Hepatocyte (in vitro differentiated cells): Measurements from ENCODE around the gene CORO7. TPM values are rescaled to one million over a fixed set of nuclear protein-coding genes. Genes with fewer than 3 reads are reported as not detected.

ENCODE experiments used
- DNase-seq: peaks from one replicate; pipeline ENCODE4 v3.0.0-alpha.2; 2016; ENCODE audit warnings: low spot score
- H2AFZ ChIP-seq: fragments of 200-600 bp; sonication (generic); 2 replicates; pipeline ENCODE4 v1.6.0; 2016; ENCODE audit warnings: antibody characterized with exemption, mild to moderate bottlenecking
- H3K27ac ChIP-seq: fragments of 200-600 bp; sonication (generic); 2 replicates; pipeline ENCODE4 v1.5.1; 2016; ENCODE audit warnings: mild to moderate bottlenecking
- H3K27me3 ChIP-seq: fragments of 200-600 bp; sonication (generic); 2 replicates; pipeline ENCODE4 v1.6.1; 2016
- H3K36me3 ChIP-seq: fragments of 200-600 bp; sonication (generic); replicated peaks from 2 replicates; pipeline ENCODE4 v1.5.1; 2016; ENCODE audit warnings: low read depth; ENCODE audit not compliant: insufficient read depth
- H3K4me1 ChIP-seq: fragments of 200-600 bp; sonication (generic); 2 replicates; pipeline ENCODE4 v1.5.1; 2016; ENCODE audit warnings: mild to moderate bottlenecking, moderate library complexity; ENCODE audit not compliant: insufficient read depth
- H3K4me2 ChIP-seq: fragments of 200-600 bp; sonication (generic); 2 replicates; pipeline ENCODE4 v1.6.0; 2016
- H3K4me3 ChIP-seq: fragments of 200-600 bp; sonication (generic); 2 replicates; pipeline ENCODE4 v1.5.1; 2016; ENCODE audit warnings: mild to moderate bottlenecking
- H3K79me2 ChIP-seq: fragments of 200-600 bp; sonication (generic); 2 replicates; pipeline ENCODE4 v1.6.0; 2017; ENCODE audit warnings: mild to moderate bottlenecking
- H3K9me2 ChIP-seq: fragments of 200-600 bp; sonication (generic); replicated peaks from 2 replicates; pipeline ENCODE4 v1.6.0; 2017; ENCODE audit warnings: mild to moderate bottlenecking; ENCODE audit not compliant: insufficient read depth
- H3K9me3 ChIP-seq: fragments of 200-600 bp; sonication (generic); 2 replicates; pipeline ENCODE4 v1.5.1; 2016; ENCODE audit warnings: low read depth, mild to moderate bottlenecking
- H4K20me1 ChIP-seq: fragments of 200-600 bp; sonication (generic); 2 replicates; pipeline ENCODE4 v1.6.0; 2016; ENCODE audit warnings: mild to moderate bottlenecking; ENCODE audit not compliant: insufficient read depth, poor library complexity, severe bottlenecking
- CTCF ChIP-seq: fragments of 200-600 bp; sonication (generic); IDR thresholded peaks from 2 replicates; pipeline ENCODE4 v1.5.1; 2016; ENCODE audit warnings: antibody characterized with exemption, mild to moderate bottlenecking; ENCODE audit not compliant: poor library complexity
- EZH2 ChIP-seq: fragments of 200-600 bp; sonication (generic); IDR thresholded peaks from 2 replicates; pipeline ENCODE4 v1.6.1; 2016; ENCODE audit warnings: antibody characterized with exemption, mild to moderate bottlenecking, borderline replicate concordance
- EZH2phosphoT487 ChIP-seq: fragments of 200-600 bp; sonication (generic); IDR thresholded peaks from one replicate; pipeline ENCODE4 v1.6.1; 2018; ENCODE audit warnings: antibody characterized with exemption, mild to moderate bottlenecking, low read depth, moderate library complexity; ENCODE audit not compliant: unreplicated experiment, severe bottlenecking
- WGBS: methylation state at CpG from one replicate; pipeline ENCODE4 v1.1.6; 2016; ENCODE audit warnings: low lambda C conversion rate; ENCODE audit errors: missing lambda C conversion rate; 5-methylcytosine and 5-hydroxymethylcytosine counted together
- polyA plus RNA-seq: library from polyadenylated mRNA; unstranded; fragments of >200 nt; fragmentation: Nextera tagmentation; extraction: Ambion mirVana; gene quantifications from 2 replicates; pipeline ENCODE4 v1.2.1, GENCODE V29; 2016
- total RNA-seq: library from RNA; depleted of rRNA; stranded (reverse); fragments of >200 nt; gene quantifications from 2 replicates; pipeline ENCODE4 v1.2.3, GENCODE V29; 2014

CORO7 gene
- total and polyA plus RNA-seq, 2 experiments from 2014 or later, result 18.2 to 33.3 TPM

- no peaks in the 10 kb centered on the region for H3K9me2 ChIP-seq
- H2AFZ ChIP-seq, result no peak within 1 kb of the TSS
- H3K9me3 ChIP-seq, result no peaks in the 10 kb centered on the region
- no peaks in the 10 kb centered on the region for H3K27me3 ChIP-seq
- peak within 1 kb of the TSS; percentile 95 for H3K27ac ChIP-seq
- peaks cover 42% of the 10 kb centered on the region for H3K79me2 ChIP-seq
- H3K4me2 ChIP-seq, result peak within 1 kb of the TSS; percentile 97
- H3K36me3 ChIP-seq, result no peaks in the 10 kb centered on the region
- TF ChIP-seq EZH2phosphoT487, result no peak
- TF ChIP-seq CTCF, result no peak
- no peak for TF ChIP-seq EZH2
- peak within 1 kb of the TSS; percentile 91 for H3K4me3 ChIP-seq
- WGBS, result 8% methylated on average over 13 of the region's 50 CpGs
- H4K20me1 ChIP-seq, result peaks cover 27% of the 10 kb centered on the region
- peak; percentile 93 for DNase-seq
- peaks cover 46% of the 10 kb centered on the region for H3K4me1 ChIP-seq
Observed at GRCh38 chr16:4371357-4372000, 44.9 kb downstream of the CORO7 start, which contains the start of gene VASN. Gene VASN (plus strand): TSS chr16:4371848. CDS start chr16:4380878, 9,030 bp downstream.

- H3K4me3 ChIP-seq, result no peak overlapping the region
Observed at GRCh38 chr16:4370570-4371356, 45.6 kb downstream of the CORO7 start.

GRCh38 chr16:4370151-4370550 lies 46.2 kb downstream of the CORO7 start:
- H3K4me1 ChIP-seq, result peaks cover 34% of the 10 kb centered on the region
- no peak for TF ChIP-seq CTCF
- no peak for TF ChIP-seq EZH2
- no peak for TF ChIP-seq EZH2phosphoT487
- no peak overlapping the region for H2AFZ ChIP-seq
- no peaks in the 10 kb centered on the region for H3K27me3 ChIP-seq
- 91% methylated on average over 3 of the region's 3 CpGs for WGBS
- peak overlapping the region; percentile 95 for H3K27ac ChIP-seq
- no peaks in the 10 kb centered on the region for H3K9me3 ChIP-seq
- no peaks in the 10 kb centered on the region for H3K36me3 ChIP-seq
- H3K4me3 ChIP-seq, result no peak overlapping the region
- H3K9me2 ChIP-seq, result no peaks in the 10 kb centered on the region
- peaks cover 29% of the 10 kb centered on the region for H3K79me2 ChIP-seq
- H4K20me1 ChIP-seq, result peaks cover 23% of the 10 kb centered on the region
- H3K4me2 ChIP-seq, result no peak overlapping the region
- DNase-seq, result no peak

More at GRCh38 chr16:4370570-4371356, 45.6 kb downstream of the CORO7 start:
- peaks cover 39% of the 10 kb centered on the region for H3K4me1 ChIP-seq
- no peaks in the 10 kb centered on the region for H3K27me3 ChIP-seq
- peaks cover 25% of the 10 kb centered on the region for H4K20me1 ChIP-seq
- peak; percentile 60 for DNase-seq
- peak overlapping the region; percentile 95 for H3K27ac ChIP-seq
- peaks cover 35% of the 10 kb centered on the region for H3K79me2 ChIP-seq
- no peaks in the 10 kb centered on the region for H3K36me3 ChIP-seq
- H3K9me3 ChIP-seq, result no peaks in the 10 kb centered on the region
- WGBS, result 65% methylated on average over 11 of the region's 14 CpGs
- no peaks in the 10 kb centered on the region for H3K9me2 ChIP-seq
- H2AFZ ChIP-seq, result no peak overlapping the region
- TF ChIP-seq EZH2phosphoT487 (no peak), CTCF (no peak), EZH2 (no peak)
- H3K4me2 ChIP-seq, result peak overlapping the region; percentile 97
